Endothelial cell of umbilical vein (primary cell): ENCODE measurements around the gene JMJD8. TPM values are rescaled to one million over a fixed set of nuclear protein-coding genes. Genes with fewer than 3 reads are reported as not detected.

ENCODE experiments used
- BruUV-seq: library from RNA; stranded (reverse); fragments of 400-500 nt; replicated peaks from 2 replicates; lab custom pipeline; 2021; lab: Mats Ljungman, UMichigan
- CTCF ChIA-PET: fragments of 300-600, 350-600 bp; sonication (Branson Sonifier 250); formaldehyde crosslinking; loops from one replicate; lab custom pipeline; 2021; ENCODE audit warnings: antibody characterized with exemption, inconsistent platforms; lab: Charles Lee
- POLR2A ChIA-PET: fragments of 300-600, 350-600 bp; sonication (Branson Sonifier 250); formaldehyde crosslinking; loops from one replicate; lab custom pipeline; 2021; ENCODE audit warnings: antibody characterized with exemption, inconsistent platforms; lab: Charles Lee
- DNase-seq: peaks from one replicate; pipeline ENCODE4 v3.0.0-alpha.2; 2011; ENCODE audit warnings: low read depth, low spot score
- FAIRE-seq: peaks from 2 replicates; lab custom pipeline; 2011; peaks lifted over from hg19 to GRCh38; lab: Jason Lieb, UNC
- H2AFZ ChIP-seq: 2 replicates; pipeline ENCODE4 v1.6.0; 2012; ENCODE audit warnings: low read depth, low read length, control low read depth, inconsistent platforms
- H3K27ac ChIP-seq: 2 replicates; pipeline ENCODE4 v1.5.1; 2011; ENCODE audit warnings: low read depth, mild to moderate bottlenecking, control low read depth, low read length, moderate library complexity; ENCODE audit not compliant: insufficient read depth
- H3K27me3 ChIP-seq, 2 experiments: 2 replicates each; pipeline versions ENCODE4 v1.6.0 to v1.6.1; 2011; ENCODE audit warnings: low read length in 2 of 2, mixed read lengths in 1 of 2; ENCODE audit not compliant: control insufficient read depth in 2 of 2, insufficient read depth in 2 of 2
- H3K36me3 ChIP-seq, 2 experiments: 2 replicates in 1 of 2; 3 replicates in 1 of 2; pipeline ENCODE4 v1.5.1; 2011; ENCODE audit warnings: low read length in 2 of 2, mild to moderate bottlenecking in 1 of 2, moderate library complexity in 1 of 2; ENCODE audit not compliant: control insufficient read depth in 2 of 2, insufficient read depth in 2 of 2; ENCODE audit errors: extremely low read depth in 1 of 2
- H3K4me1 ChIP-seq: 3 replicates; pipeline ENCODE4 v1.5.1; 2011; ENCODE audit warnings: mild to moderate bottlenecking, low read length; ENCODE audit not compliant: control insufficient read depth, insufficient read depth; ENCODE audit errors: extremely low read depth
- H3K4me2 ChIP-seq: 2 replicates; pipeline ENCODE4 v1.6.1; 2011; ENCODE audit warnings: low read length, control low read depth, mixed read lengths; ENCODE audit not compliant: insufficient read depth
- H3K4me3 ChIP-seq, 3 experiments: fragments of 200-600 bp in 1 of 3; sonication (generic), shearing (Covaris generic) in 1 of 3; replicated peaks in 1 of 3; 2 replicates each; pipeline ENCODE4 v1.5.1; 2011 to 2016; ENCODE audit warnings: control low read depth in 3 of 3, low read length in 3 of 3, mild to moderate bottlenecking in 2 of 3, inconsistent platforms in 1 of 3, low read depth in 1 of 3, moderate library complexity in 1 of 3; ENCODE audit not compliant: insufficient read depth in 1 of 3
- H3K79me2 ChIP-seq: 2 replicates; pipeline ENCODE4 v1.6.0; 2012; ENCODE audit warnings: low read length, inconsistent platforms; ENCODE audit not compliant: control insufficient read depth, insufficient read depth
- H3K9ac ChIP-seq: replicated peaks from 2 replicates; pipeline ENCODE3; 2011; ENCODE audit warnings: low read length, control low read depth; ENCODE audit not compliant: insufficient read depth; ENCODE audit errors: extremely low read depth
- H3K9me1 ChIP-seq: replicated peaks from 3 replicates; pipeline ENCODE4 v1.6.0; 2011; ENCODE audit warnings: mild to moderate bottlenecking, low read length; ENCODE audit not compliant: control insufficient read depth, insufficient read depth; ENCODE audit errors: extremely low read depth
- H3K9me3 ChIP-seq: replicated peaks from 2 replicates; pipeline ENCODE4 v1.5.1; 2012; ENCODE audit warnings: low read length, inconsistent platforms; ENCODE audit not compliant: control insufficient read depth, insufficient read depth
- H4K20me1 ChIP-seq: replicated peaks from 2 replicates; pipeline ENCODE3; 2011; ENCODE audit warnings: mild to moderate bottlenecking, low read length; ENCODE audit not compliant: control insufficient read depth, insufficient read depth; ENCODE audit errors: extremely low read depth
- EZH2 ChIP-seq: IDR thresholded peaks from 2 replicates; pipeline ENCODE4 v1.6.1; 2012; ENCODE audit warnings: borderline replicate concordance, low read depth, mild to moderate bottlenecking, moderate library complexity, low read length, inconsistent platforms; ENCODE audit not compliant: severe bottlenecking
- FOS ChIP-seq: IDR thresholded peaks from 2 replicates; pipeline ENCODE4 v1.6.1; 2011; ENCODE audit warnings: mild to moderate bottlenecking, low read length, moderate library complexity, borderline replicate concordance; ENCODE audit not compliant: insufficient read depth
- GATA2 ChIP-seq: IDR thresholded peaks from 2 replicates; pipeline ENCODE4 v1.7.0; 2011; ENCODE audit warnings: low read depth, mild to moderate bottlenecking, moderate library complexity, mixed read lengths, low read length; ENCODE audit not compliant: insufficient read length, insufficient read depth
- JUN ChIP-seq: IDR thresholded peaks from 2 replicates; pipeline ENCODE4 v1.6.1; 2011; ENCODE audit warnings: borderline replicate concordance, low read depth; ENCODE audit not compliant: insufficient read length, insufficient read depth
- MYC ChIP-seq: IDR thresholded peaks from one replicate; pipeline ENCODE4 v1.6.1; 2011; ENCODE audit warnings: mild to moderate bottlenecking, low read depth, low read length
- POLR2A ChIP-seq: IDR thresholded peaks from 2 replicates; pipeline ENCODE4 v1.6.1; 2012; ENCODE audit warnings: low read depth, mild to moderate bottlenecking, control low read depth, low read length
- POLR2AphosphoS5 ChIP-seq: IDR thresholded peaks from 2 replicates; pipeline ENCODE4 v1.6.1; 2012; ENCODE audit warnings: low read depth, mild to moderate bottlenecking, control low read depth, low read length, moderate library complexity; ENCODE audit not compliant: insufficient read depth
- dilution Hi-C: fragments of 300-500 bp; cut with MboI; formaldehyde crosslinking; loops from one replicate; pipeline ENCODE4 v1.15.0; 2019; ENCODE audit warnings: low sequenced_read_pairs; ENCODE audit not compliant: extremely low pct_ligation_motif_present
- intact Hi-C: fragments of 100-400 bp; cut with micrococcal nuclease; formaldehyde crosslinking; loops from one replicate; pipeline ENCODE4 v1.10.0; 2022
- polyA plus RNA-seq, 4 experiments: library from polyadenylated mRNA; depleted of rRNA in 3 of 4; stranded (reverse) in 3 of 4; unstranded in 1 of 4; fragments of >200 nt; gene quantifications; 2 replicates each; pipeline versions ENCODE4 v1.2.1 to v1.2.3, GENCODE V29; 2011 to 2012; ENCODE audit warnings: missing spikeins in 1 of 4
- total RNA-seq: library from RNA; stranded (reverse); gene quantifications from 2 replicates; pipeline ENCODE4 v1.2.3, GENCODE V29; 2021
- TF ChIP-seq, protein P1 (sequence below): IDR thresholded peaks from 2 replicates; pipeline ENCODE4 v1.6.1; 2011; ENCODE audit not compliant: insufficient read depth, insufficient read length
- TF ChIP-seq, protein P2 (sequence below), 2 donors: IDR thresholded peaks; 1 replicate in 1 of 2; 2 replicates in 1 of 2; pipeline ENCODE4 v1.5.1; 2011; ENCODE audit warnings: low read length in 2 of 2, mild to moderate bottlenecking in 2 of 2, moderate library complexity in 2 of 2, control low read depth in 1 of 2, inconsistent platforms in 1 of 2, low read depth in 1 of 2; ENCODE audit not compliant: insufficient read depth in 1 of 2; ENCODE audit errors: extremely low read depth in 1 of 2

JMJD8 gene
- total and polyA plus RNA-seq, 2 donors (not counting 3 experiments of a cell fraction or from before 2014, with no cell fraction given) = 55.1 to 102 TPM

DNA sequence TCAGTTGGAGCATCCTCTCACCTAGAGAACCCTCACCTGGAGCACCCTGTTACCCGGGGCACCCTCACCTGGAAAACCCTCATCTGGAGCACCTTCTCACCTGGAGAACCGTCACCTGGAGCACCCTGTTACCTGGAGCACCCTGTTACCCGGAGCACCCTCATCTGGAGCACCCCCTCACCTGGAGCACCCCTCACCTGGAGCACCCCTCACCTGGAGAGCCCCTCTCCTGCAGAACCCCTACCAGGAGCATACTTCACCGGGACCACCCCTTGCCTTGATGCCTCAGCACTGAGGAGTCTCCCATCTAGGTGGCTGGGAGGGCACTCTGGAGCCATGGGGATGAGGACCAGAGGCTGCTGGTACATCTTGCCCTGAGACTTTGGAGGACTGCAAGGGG lies 24.8 kb upstream of the JMJD8 start:
- POLR2A ChIA-PET = no interaction called here
- no peak overlapping the region for H3K4me2 ChIP-seq
- no peak overlapping the region for H3K4me3 ChIP-seq
- peaks cover 19 to 27% of the 10 kb centered on the region in 2 experiments for H3K27me3 ChIP-seq
- H3K9ac ChIP-seq = no peak overlapping the region
- CTCF ChIA-PET = interaction anchor here (2.4 kb wide), 1 partner anchor 348 kb away, joined by 17 read pairs; no protein-coding TSS in a partner anchor
- no peaks in the 10 kb centered on the region for H3K36me3 ChIP-seq
- no peaks in the 10 kb centered on the region for H4K20me1 ChIP-seq
- TF ChIP-seq, protein P1, sequence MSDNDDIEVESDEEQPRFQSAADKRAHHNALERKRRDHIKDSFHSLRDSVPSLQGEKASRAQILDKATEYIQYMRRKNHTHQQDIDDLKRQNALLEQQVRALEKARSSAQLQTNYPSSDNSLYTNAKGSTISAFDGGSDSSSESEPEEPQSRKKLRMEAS = no peak
- TF ChIP-seq POLR2AphosphoS5 (no peak), FOS (no peak), MYC (no peak), GATA2 (no peak), JUN (no peak), POLR2A (no peak), EZH2 (no peak)
- TF ChIP-seq, protein P2, sequence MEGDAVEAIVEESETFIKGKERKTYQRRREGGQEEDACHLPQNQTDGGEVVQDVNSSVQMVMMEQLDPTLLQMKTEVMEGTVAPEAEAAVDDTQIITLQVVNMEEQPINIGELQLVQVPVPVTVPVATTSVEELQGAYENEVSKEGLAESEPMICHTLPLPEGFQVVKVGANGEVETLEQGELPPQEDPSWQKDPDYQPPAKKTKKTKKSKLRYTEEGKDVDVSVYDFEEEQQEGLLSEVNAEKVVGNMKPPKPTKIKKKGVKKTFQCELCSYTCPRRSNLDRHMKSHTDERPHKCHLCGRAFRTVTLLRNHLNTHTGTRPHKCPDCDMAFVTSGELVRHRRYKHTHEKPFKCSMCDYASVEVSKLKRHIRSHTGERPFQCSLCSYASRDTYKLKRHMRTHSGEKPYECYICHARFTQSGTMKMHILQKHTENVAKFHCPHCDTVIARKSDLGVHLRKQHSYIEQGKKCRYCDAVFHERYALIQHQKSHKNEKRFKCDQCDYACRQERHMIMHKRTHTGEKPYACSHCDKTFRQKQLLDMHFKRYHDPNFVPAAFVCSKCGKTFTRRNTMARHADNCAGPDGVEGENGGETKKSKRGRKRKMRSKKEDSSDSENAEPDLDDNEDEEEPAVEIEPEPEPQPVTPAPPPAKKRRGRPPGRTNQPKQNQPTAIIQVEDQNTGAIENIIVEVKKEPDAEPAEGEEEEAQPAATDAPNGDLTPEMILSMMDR (IDR thresholded peaks at IDR 0.05; ENCODE audit: extremely low read depth in 1 of 2, insufficient read depth in 1 of 2, low read depth in 1 of 2, low read length in 2 of 2) = no peak
- BruUV-seq = no TSS peak
- no peaks in the 10 kb centered on the region for H3K79me2 ChIP-seq
- DNase-seq (no peak), FAIRE-seq (no peak)
- peaks cover under 1% of the 10 kb centered on the region for H3K4me1 ChIP-seq
- no peak overlapping the region for H3K27ac ChIP-seq
- dilution Hi-C loops (no loop called here), intact Hi-C loops (no loop called here)
- H2AFZ ChIP-seq = no peak overlapping the region
- H3K9me3 ChIP-seq = no peaks in the 10 kb centered on the region
- H3K9me1 ChIP-seq = no peaks in the 10 kb centered on the region
